Peyer's patch (tissue), 4 donors: ENCODE results near the gene DNAJC4.

Source experiments
- CTCF ChIP-seq, 6 experiments: fragments of 450-650 bp in 4 of 6; fragments of 200-600 bp in 2 of 6; sonication (generic) in 1 of 6; IDR thresholded peaks; one replicate each; pipeline ENCODE4 v1.5.1; 2017 to 2019; ENCODE audit warnings: antibody characterized with exemption in 6 of 6, mild to moderate bottlenecking in 3 of 6, moderate library complexity in 1 of 6
- POLR2A ChIP-seq, 2 donors: fragments of 450-650 bp; IDR thresholded peaks; one replicate each; pipeline ENCODE4 v1.5.1; 2017; ENCODE audit warnings: antibody characterized with exemption in 2 of 2, mild to moderate bottlenecking in 2 of 2, moderate library complexity in 2 of 2

GRCh38 chr11:64204080-64204440 lies 26.3 kb upstream of the DNAJC4 start:
- no peak for TF ChIP-seq CTCF (IDR thresholded peaks at IDR 0.05)
- no peak for TF ChIP-seq POLR2A (IDR thresholded peaks at IDR 0.05)
